ENCODE results near the gene SLC37A4.

- no peak for TF ChIP-seq EZH2 (IDR thresholded peaks at IDR 0.05; ENCODE audit: borderline replicate concordance, low read length)
- no peak for TF ChIP-seq CTCF (conservative IDR thresholded peaks at IDR 0.05 in 1 of 2, IDR thresholded peaks at IDR 0.05 in 1 of 2; ENCODE audit: extremely low read depth in 1 of 2, insufficient read depth in 1 of 2, low read depth in 1 of 2, low read length in 2 of 2)
These were observed at the start of gene SLC37A4 for GRCh38 chr11:119030329-119031047.

Data from mammary epithelial cell (primary cell).